ENCODE data around the gene CDH23.

The CDH23 gene

GRCh38 chr10:71492872-71493271 lies 96.2 kb downstream of the CDH23 start:
- DNase-seq = no peak

GRCh38 chr10:71493741-71494140 lies 97.0 kb downstream of the CDH23 start:
- no peak for DNase-seq

GRCh38 chr10:71494476-71494875 lies 97.8 kb downstream of the CDH23 start:
- DNase-seq = no peak

- peak; percentile 21 for DNase-seq
These were observed 98.3 kb downstream of the CDH23 start for GRCh38 chr10:71494980-71495381.

GRCh38 chr10:71496927-71497762 lies 100.4 kb downstream of the CDH23 start:
- DNase-seq = no peak

- DNase-seq = no peak
These were observed 101.1 kb downstream of the CDH23 start for GRCh38 chr10:71497763-71498326.

GRCh38 chr10:71501402-71501801 lies 104.7 kb downstream of the CDH23 start:
- DNase-seq = no peak

- DNase-seq = no peak
These were observed 105.5 kb downstream of the CDH23 start for GRCh38 chr10:71502190-71502589.

- no peak for DNase-seq
These were observed 106.1 kb downstream of the CDH23 start for GRCh38 chr10:71502851-71503250.

- no peak for DNase-seq
These were observed 107.4 kb downstream of the CDH23 start for GRCh38 chr10:71504168-71504567.

GRCh38 chr10:71504570-71504969 lies 107.8 kb downstream of the CDH23 start:
- DNase-seq = no peak

GRCh38 chr10:71505862-71506261 lies 109.1 kb downstream of the CDH23 start:
- DNase-seq = no peak

- no peak for DNase-seq
These were observed 112.7 kb downstream of the CDH23 start for GRCh38 chr10:71509444-71509843.

GRCh38 chr10:71511206-71511605 lies 114.5 kb downstream of the CDH23 start:
- no peak for DNase-seq

GRCh38 chr10:71512312-71512711 lies 115.6 kb downstream of the CDH23 start:
- no peak for DNase-seq

- no peak for DNase-seq
These were observed 116.2 kb downstream of the CDH23 start for GRCh38 chr10:71512761-71513539.

GRCh38 chr10:71513540-71513853 lies 116.8 kb downstream of the CDH23 start:
- no peak for DNase-seq

GRCh38 chr10:71513936-71514335 lies 117.2 kb downstream of the CDH23 start:
- DNase-seq = no peak

GRCh38 chr10:71515531-71516172 lies 118.9 kb downstream of the CDH23 start:
- no peak for DNase-seq

- DNase-seq = no peak
These were observed 120.2 kb downstream of the CDH23 start for GRCh38 chr10:71516890-71517289.

GRCh38 chr10:71517298-71518169 lies 120.8 kb downstream of the CDH23 start:
- DNase-seq = no peak

GRCh38 chr10:71520042-71520441 lies 123.3 kb downstream of the CDH23 start:
- DNase-seq = no peak
